NCI-H774 (cell line): ENCODE results near the gene TIMM17A.

Experiments used
- DNase-seq: peaks from one replicate; lab custom pipeline; 2025; lab: John Stamatoyannopoulos, UW

Gene TIMM17A

DNA sequence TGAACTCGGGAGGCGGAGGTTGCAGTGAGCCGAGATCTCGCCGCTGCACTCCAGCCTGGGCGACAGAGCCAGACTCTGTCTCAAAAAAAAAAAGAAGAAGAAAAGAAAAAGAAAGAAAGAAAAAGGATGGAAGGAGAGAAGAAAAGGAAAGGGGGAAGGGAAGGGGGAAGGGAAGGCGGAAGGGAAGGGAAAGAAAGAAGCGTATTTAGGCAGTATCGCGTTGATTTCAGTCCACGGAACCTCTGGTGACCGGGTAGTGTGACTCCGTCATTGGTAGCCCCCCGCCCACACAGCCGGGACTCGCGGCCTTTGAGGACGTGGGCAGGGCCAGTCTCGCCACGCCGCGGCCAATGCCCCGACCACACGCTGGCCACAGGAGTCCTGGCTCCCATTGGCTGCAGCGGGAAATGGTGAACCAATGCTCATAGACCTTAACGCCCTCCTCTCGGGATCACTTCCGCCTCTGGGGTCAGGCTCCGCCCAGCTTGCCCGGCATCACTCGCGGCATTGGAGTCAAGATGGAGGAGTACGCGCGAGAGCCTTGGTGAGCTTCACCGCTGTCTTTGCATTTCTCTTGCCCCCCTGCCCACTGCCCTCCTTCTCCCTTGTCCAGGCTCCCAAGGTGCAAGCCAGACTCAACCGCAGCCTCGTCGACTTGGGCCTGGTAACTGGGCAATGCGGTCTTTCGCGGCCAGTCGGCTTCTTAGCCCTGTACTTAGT, at the start of gene TIMM17A:
Gene TIMM17A (plus strand): TSS at position 495 of the 720 bp plus-strand sequence. CDS start 24 bp downstream, at position 519.
- peak; percentile 98 for DNase-seq

DNA sequence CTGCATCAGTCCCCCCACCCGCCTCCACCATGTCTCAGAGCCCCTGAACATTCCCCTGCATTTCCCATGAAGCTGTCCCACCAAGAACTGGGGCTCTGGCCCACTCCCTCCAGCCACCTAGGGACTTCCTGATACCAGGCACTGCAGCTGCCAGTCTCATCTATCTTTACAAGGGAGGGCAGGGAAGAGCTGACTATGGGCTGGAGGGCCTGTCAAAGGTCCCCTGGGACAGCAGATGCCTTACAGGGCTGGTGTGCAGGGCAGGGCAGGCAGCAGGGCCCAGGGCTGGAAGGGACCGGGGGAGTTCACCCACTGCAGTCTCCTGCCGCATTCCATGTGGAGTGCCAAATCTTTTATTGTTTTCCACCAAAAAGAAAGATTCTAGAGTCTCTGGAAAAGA, 49.0 kb upstream of the TIMM17A start:
- no peak for DNase-seq

DNA sequence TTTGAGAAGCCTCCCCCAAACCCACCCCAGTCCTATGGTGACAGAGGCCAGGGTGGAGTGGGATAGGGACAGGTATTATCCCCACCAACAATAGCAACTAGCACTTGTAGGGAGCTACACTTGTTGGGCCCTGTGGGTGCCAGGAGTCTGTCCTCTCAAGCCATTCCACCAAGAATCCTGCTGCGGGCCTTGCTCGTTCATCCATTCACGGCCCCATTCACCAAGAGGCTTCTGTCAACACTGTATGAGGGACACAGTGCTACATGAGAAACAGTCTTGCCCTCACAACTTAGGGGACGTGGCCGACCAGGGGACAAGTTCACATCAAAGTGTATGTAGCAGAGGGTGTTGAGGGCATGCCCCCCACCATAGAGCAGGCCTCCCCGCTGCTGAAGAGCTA, 47.7 kb upstream of the TIMM17A start:
- DNase-seq: no peak

DNA sequence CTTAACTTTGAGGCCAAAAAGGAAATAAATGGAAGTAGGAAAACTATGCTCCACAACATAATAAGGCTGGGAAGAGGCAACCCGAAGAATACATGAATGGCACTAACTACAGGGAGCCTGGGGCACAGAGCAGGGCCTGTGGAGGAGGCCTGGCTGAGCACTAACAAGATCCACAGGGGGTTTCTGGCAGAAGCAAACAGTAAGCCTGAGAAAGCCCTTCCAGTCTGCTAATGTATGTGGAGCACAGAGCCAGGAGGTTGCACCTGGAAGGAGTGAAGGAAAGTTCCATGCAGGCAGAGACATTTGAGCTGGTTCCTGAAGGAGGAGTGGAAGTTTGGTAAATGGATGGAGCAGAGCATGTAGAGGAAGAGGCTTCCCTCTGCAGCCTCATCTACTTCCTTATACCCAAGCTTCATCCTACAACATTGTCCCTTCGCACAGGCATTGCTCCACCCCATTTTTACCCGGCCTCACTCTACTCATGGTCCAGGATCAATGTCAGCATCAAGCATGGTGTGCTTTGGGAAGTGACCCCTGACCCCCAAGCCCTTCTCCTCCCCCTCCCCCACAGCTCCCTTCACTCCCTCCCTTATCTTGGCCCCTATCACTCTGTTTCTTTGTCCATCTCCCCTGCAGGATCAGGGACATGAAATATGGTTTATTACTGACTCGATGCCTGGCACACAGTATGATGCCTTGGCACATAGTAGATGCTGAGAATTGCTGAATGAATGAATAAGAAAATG, 43.3 kb upstream of the TIMM17A start:
- no peak for DNase-seq

DNA sequence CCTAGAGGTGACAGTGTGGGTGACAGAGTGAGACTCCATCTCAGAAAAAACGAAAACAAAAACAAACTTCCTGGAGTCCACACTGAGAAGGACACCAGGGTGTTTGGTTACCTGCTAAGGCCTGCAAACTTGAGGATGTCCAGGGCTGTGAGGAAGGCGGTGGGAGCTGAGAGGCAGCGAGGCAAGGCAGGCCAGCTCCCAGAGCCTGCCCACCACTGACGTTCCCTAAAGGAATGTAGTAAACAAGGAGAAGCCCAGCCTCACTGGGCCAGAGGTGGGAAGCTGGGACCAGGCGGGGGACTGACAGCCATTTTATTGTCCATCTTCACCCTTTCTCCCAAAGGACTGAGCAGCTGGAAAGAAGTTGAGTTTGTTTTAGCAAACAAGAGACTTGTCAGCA, 42.5 kb upstream of the TIMM17A start:
- DNase-seq: no peak

DNA sequence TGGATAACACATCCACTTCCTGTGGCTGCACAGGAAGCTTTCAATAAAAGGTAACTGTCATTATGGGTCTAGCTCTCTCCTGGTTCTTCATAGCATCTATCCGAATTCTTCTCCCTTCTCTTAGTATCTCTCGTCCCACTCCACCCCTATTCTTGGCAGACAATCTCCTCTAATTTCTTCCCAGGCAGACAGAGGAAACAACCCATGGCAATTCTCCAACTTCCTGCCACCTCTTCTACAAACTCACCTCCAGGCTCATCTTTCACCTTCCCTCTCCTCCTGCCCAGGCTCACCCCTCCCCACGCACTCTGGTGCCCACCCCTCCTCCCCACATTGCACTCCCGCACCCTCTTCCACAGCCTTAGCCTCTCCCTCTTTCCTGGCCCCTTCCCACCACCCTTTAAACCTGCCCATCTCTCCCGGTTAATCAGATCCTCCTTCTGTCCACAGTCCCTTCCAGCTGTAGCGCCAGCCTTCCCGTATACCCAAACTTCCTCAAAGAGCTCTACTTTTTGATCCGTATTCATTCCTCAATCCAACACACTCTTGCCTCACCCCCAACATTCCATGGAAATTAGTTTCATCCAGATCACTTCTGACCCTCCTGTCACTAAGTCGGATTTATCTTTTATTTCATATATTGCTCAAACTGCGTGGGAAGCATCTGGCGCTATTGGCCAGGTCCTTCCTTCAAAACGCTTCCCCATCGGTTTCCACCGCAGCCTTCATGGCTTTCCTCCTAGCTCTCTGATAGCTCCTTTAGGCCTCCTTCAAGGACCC, 40.7 kb upstream of the TIMM17A start:
- no peak for DNase-seq

GRCh38 chr1:201916649-201917249, 38.6 kb upstream of the TIMM17A start:
- DNase-seq: no peak

- no peak for DNase-seq
Observed at GRCh38 chr1:201917362-201918033, 37.8 kb upstream of the TIMM17A start.

DNA sequence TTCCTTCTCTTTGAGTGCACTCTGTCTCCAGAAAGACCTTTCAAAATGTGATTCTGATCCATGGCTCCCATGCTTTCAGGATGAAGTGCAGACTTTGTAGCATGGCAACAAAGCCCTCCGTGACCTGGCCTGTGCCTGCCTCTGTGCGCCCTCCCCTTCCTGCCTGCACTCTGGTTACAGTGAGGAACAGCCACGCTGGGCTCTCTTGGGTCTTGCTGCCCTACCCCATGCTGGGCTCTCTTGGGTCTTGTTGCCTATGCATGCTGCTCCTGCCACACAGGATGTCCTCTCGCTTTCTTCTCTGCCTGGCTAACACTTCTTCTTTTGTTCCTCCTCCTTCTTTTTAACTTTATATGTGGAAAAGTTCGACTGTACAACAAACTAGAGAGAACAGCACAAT, 37.0 kb upstream of the TIMM17A start:
- DNase-seq: no peak

GRCh38 chr1:201921952-201922558, 33.2 kb upstream of the TIMM17A start:
- no peak for DNase-seq

DNA sequence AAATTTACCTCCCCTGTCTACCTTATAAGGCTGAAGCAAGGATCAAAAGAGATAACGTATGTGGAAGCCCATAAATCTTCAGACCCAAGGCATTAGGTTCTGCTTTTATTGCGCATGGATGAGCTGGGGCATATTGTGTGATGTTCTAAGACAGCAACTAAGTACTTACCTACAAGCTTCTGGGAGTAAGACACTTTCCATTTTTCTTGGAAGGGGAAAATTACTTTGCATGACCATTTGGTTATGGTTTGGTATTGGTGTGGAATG, 30.1 kb upstream of the TIMM17A start:
- no peak for DNase-seq

GRCh38 chr1:201925981-201926645, 29.2 kb upstream of the TIMM17A start:
- DNase-seq: no peak

GRCh38 chr1:201928266-201928665, 27.0 kb upstream of the TIMM17A start:
- DNase-seq: no peak

- DNase-seq: no peak
Observed at GRCh38 chr1:201930137-201930536, 25.2 kb upstream of the TIMM17A start.

DNA sequence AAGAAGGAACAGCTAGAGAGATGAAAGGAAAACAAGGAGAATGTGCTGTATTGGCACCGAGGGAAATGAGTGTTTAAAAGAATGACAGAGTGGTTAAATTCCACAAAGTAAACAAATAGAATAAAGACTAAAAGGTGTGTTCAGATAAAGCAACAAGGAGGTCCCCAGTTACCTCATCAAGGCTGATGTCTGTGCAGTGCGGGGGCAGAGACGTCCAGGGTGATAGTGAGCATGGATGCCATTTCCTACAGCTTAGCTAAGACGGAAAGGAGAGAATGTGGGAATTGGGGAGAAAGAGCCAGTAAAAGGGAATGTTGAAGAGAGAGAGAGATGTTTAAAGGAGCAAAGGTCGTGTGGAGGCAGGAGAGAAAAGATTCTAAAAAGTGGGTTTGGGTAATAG, 24.5 kb upstream of the TIMM17A start:
- no peak for DNase-seq

DNA sequence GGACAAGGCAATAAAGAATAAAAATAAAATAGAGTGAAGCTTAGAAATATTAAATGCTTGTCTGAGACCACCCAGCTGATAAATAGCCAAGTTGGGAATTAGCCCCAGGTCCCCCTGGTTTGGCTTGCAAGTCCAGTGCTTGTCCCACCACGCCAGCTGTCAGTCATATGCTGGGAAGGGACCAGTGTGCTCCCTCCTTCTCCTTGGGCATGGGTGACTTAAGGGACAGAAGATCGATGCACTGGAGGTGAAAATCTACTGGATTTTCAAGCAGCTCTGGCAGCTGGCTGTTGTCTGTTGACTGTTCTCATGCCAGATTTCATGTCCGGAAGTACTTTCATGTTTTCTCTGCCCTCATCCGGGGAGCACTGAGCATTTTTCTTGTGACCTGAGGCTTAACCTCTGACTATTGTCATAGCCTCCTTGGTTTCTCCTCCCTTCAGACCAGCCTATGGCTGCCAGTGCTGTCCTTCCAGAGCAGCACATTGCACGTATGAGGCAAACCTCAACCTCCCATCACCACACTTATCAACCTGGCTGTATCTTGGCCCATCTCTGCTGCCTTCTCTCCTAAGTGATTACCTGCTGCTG, 21.4 kb upstream of the TIMM17A start:
- DNase-seq: no peak

DNA sequence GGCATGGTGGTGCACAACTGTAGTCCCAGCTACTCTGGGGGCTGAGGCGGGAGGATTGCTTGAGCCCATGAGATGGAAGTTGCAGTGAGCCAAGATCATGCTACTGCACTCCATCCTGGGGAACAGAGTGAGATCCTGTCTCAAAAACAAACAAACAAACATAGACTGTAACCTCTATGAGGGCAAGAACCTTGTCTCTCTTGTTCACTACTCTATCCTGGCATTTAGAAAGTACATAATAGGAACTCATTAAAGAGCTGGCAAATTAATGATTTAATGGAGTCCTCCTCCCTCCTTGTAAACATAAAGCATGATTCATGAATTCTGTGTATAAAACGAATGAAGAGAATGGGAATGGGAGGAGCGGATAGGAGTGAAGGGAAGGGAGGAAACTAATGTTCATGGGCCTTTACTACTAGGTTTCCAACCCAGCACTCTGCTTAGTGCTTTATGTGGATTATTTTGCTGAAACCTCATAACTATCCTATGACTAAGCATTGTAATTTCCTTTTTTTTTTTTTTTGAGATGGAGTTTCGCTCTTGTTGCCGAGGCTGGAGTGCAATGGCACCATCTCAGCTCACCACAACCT, 17.6 kb upstream of the TIMM17A start:
- no peak for DNase-seq

DNA sequence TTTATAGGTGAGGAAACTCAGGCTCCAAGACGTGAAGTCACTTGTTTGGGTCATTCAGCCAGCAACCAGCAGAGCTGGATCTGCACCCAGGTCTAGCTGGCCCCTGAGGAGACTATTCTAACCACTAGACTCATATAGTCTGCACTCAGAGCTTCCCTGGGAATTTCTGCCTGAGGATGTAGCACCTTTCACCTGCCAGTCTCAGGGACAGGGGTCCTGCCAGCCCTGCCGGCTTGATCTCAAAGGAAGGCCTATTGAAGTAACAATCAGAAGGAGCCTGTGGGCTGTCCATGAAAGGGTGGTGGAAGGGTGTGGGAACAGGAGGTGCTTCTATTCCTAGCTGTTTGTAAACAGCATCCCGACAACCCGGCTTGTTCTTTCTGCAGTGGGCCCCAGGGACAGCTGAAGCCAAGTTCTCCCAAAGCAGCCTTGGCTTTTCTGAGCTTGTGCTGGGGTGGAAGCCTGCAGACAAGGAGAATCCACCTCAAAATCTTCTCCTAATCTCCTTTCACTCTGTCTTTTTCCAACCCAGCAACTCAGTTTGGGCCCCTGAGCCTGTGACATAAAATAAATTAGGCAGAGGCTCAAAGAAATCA, 16.8 kb upstream of the TIMM17A start:
- DNase-seq: no peak

DNA sequence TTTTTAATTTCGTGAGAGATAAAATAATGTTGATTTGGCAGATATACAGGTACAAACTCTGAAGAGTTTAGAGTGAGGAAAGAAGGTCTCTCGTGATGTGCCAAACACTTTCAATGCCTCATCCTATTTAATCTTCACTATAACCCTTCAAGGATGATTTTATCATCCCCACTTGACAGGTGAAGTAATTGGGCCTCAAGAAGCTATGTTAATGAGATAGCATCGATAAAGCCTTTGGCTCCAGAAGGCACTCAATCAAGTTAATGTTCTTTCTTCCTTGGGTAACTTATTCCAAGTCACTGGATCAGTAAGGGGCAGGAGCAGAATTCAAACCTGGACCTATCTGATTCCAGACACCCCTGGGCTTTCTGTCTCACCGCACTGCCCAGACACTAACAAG, 16.2 kb upstream of the TIMM17A start:
- no peak for DNase-seq

DNA sequence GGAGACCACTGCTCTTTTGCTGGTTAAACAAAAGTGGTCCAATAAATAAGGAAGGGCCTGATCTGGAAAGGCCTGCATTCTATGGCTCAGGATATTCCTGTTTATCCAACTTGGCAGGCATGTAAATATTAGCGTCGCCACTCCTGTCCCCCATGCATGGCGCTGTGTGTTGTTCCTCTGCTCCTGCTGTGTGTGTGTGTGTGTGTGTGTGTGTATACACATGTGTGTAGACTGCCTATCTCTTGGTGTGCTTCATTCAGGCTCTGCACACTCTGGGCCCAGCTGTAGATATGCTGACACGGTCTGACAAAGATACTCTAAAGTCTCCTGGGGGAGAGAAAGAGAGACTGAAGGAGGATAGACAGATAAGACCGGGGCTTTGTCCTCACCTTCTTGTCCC, 15.7 kb upstream of the TIMM17A start:
- DNase-seq: no peak
